A549 (cell line): ENCODE data around the gene THAP7. TPM values are rescaled to one million over a fixed set of nuclear protein-coding genes. Genes with fewer than 3 reads are reported as not detected.

Source experiments
- ATAC-seq, 2 experiments: fragments of 200-7000 bp in 1 of 2; fragments of >200 bp in 1 of 2; cut with Nextera tagmentation in 1 of 2; cut with Tn5 transposase in 1 of 2; 3 replicates each; pipeline versions ENCODE4 v1.8.0 to v1.9.1; 2018 to 2020; ENCODE audit warnings: mild to moderate bottlenecking in 1 of 2, moderate library complexity in 1 of 2
- CTCF ChIA-PET: fragments of 300-600 bp; sonication (Branson Sonifier 250); formaldehyde crosslinking; extraction: SDS; loops from one replicate; lab custom pipeline; 2021; ENCODE audit warnings: antibody characterized with exemption, inconsistent platforms; lab: Yijun Ruan, JAX
- POLR2A ChIA-PET: fragments of 350-600 bp; formaldehyde crosslinking; extraction: SDS; loops from one replicate; lab custom pipeline; 2021; ENCODE audit warnings: antibody characterized with exemption, inconsistent platforms; lab: Yijun Ruan, JAX
- DNase-seq, 2 experiments: peaks; one replicate each; pipeline versions ENCODE4 v3.0.0 to v3.0.0-alpha.2; 2011 to 2016; ENCODE audit warnings: low read depth in 1 of 2, low spot score in 1 of 2
- FAIRE-seq: peaks from 2 replicates; lab custom pipeline; 2011; peaks lifted over from hg19 to GRCh38; lab: Jason Lieb, UNC
- H3K27ac ChIP-seq, 2 experiments: fragments of >200 bp; sonication (Bioruptor Twin); formaldehyde crosslinking; 3 replicates each; pipeline ENCODE4 v1.5.1; 2016 to 2017
- H3K4me1 ChIP-seq: fragments of >200 bp; sonication (Bioruptor Twin); formaldehyde crosslinking; 3 replicates; pipeline ENCODE4 v1.6.1; 2016
- H3K4me2 ChIP-seq: fragments of >200 bp; sonication (Bioruptor Twin); formaldehyde crosslinking; 3 replicates; pipeline ENCODE4 v1.6.1; 2016
- H3K4me3 ChIP-seq: fragments of >200 bp; sonication (Bioruptor Twin); formaldehyde crosslinking; 3 replicates; pipeline ENCODE4 v1.5.1; 2016
- H3K9me3 ChIP-seq: fragments of >200 bp; sonication (Bioruptor Twin); formaldehyde crosslinking; 3 replicates; pipeline ENCODE4 v1.6.1; 2016
- CBX8 ChIP-seq: fragments of 200-600 bp; sonication (generic); IDR thresholded peaks from 2 replicates; pipeline ENCODE4 v1.6.1; 2016
- EHMT2 ChIP-seq: fragments of 200-600 bp; sonication (generic); IDR thresholded peaks from 2 replicates; pipeline ENCODE4 v1.6.1; 2016; ENCODE audit warnings: antibody characterized with exemption, low read depth, mild to moderate bottlenecking, moderate library complexity
- EP300 ChIP-seq, 2 experiments: fragments of >200 bp; sonication (Bioruptor Twin); formaldehyde crosslinking; IDR thresholded peaks; 2 replicates in 1 of 2; 3 replicates in 1 of 2; pipeline ENCODE4 v1.6.1; 2016 to 2017
- FOXS1 ChIP-seq: fragments of 250-450 bp; sonication (Bioruptor Pico); IDR thresholded peaks from 2 replicates; pipeline ENCODE4 v1.5.0; 2020; ENCODE audit warnings: mild to moderate bottlenecking, moderate library complexity
- HES2 ChIP-seq: fragments of >200 bp; sonication (Bioruptor Twin); formaldehyde crosslinking; IDR thresholded peaks from 2 replicates; pipeline ENCODE4 v1.6.1; 2016
- HOXA7 ChIP-seq: fragments of 250-450 bp; sonication (Bioruptor Pico); IDR thresholded peaks from 2 replicates; pipeline ENCODE4 v1.5.0; 2020; ENCODE audit warnings: mild to moderate bottlenecking, moderate library complexity
- HOXB5 ChIP-seq: fragments of 250-450 bp; sonication (Bioruptor Pico); IDR thresholded peaks from 2 replicates; pipeline ENCODE4 v1.5.0; 2020; ENCODE audit warnings: mild to moderate bottlenecking, moderate library complexity
- MAFK ChIP-seq: fragments of 450-650 bp; IDR thresholded peaks from 2 replicates; pipeline ENCODE4 v1.6.1; 2014; ENCODE audit not compliant: partially characterized antibody
- MAX ChIP-seq: IDR thresholded peaks from 2 replicates; pipeline ENCODE4 v1.6.1; 2012
- MYC ChIP-seq: IDR thresholded peaks from 2 replicates; pipeline ENCODE4 v1.6.1; 2012; ENCODE audit warnings: mild to moderate bottlenecking, inconsistent platforms, low read length, improper control_type of control experiment, borderline replicate concordance
- NPAS2 ChIP-seq: fragments of 250-450 bp; sonication (Bioruptor Pico); IDR thresholded peaks from 2 replicates; pipeline ENCODE4 v1.8.0; 2022; ENCODE audit warnings: mild to moderate bottlenecking, moderate library complexity, borderline replicate concordance
- PHF8 ChIP-seq: fragments of 200-600 bp; sonication (generic); IDR thresholded peaks from 2 replicates; pipeline ENCODE4 v1.6.1; 2016; ENCODE audit warnings: low read depth, mild to moderate bottlenecking, antibody characterized with exemption, moderate library complexity, borderline replicate concordance
- POLR2A ChIP-seq: IDR thresholded peaks from 2 replicates; pipeline ENCODE4 v1.6.1; 2012; ENCODE audit warnings: mild to moderate bottlenecking, low read length
- POLR2AphosphoS2 ChIP-seq: conservative IDR thresholded peaks from 2 replicates; pipeline ENCODE4 v1.6.1; 2012; ENCODE audit warnings: low read length, improper control_type of control experiment, inconsistent platforms
- RARB ChIP-seq: fragments of 250-450 bp; sonication (Bioruptor Pico); IDR thresholded peaks from 2 replicates; pipeline ENCODE4 v1.8.0; 2021; ENCODE audit warnings: mild to moderate bottlenecking, moderate library complexity
- RFX5 ChIP-seq: fragments of 450-650 bp; IDR thresholded peaks from 2 replicates; pipeline ENCODE4 v1.7.1; 2014; ENCODE audit warnings: antibody characterized with exemption, mild to moderate bottlenecking, moderate library complexity
- SREBF2 ChIP-seq: fragments of 450-650 bp; IDR thresholded peaks from 2 replicates; pipeline ENCODE4 v1.6.1; 2014; ENCODE audit warnings: mild to moderate bottlenecking, moderate library complexity
- TP53 ChIP-seq: fragments of 250-450 bp; sonication (Bioruptor Pico); IDR thresholded peaks from 2 replicates; pipeline ENCODE4 v1.5.0; 2021; ENCODE audit warnings: mild to moderate bottlenecking, moderate library complexity
- ZC3H11A ChIP-seq: fragments of 450-650 bp; IDR thresholded peaks from 2 replicates; pipeline ENCODE4 v1.6.1; 2014; ENCODE audit warnings: antibody characterized with exemption, mild to moderate bottlenecking
- ZNF302 ChIP-seq: fragments of 250-450 bp; sonication (Bioruptor Pico); IDR thresholded peaks from 2 replicates; pipeline ENCODE4 v1.9.0; 2021; ENCODE audit warnings: inconsistent platforms, mild to moderate bottlenecking, moderate library complexity
- WGBS: methylation state at CpG from one replicate; pipeline ENCODE4 v1.1.6; 2017; ENCODE audit errors: missing lambda C conversion rate; 5-methylcytosine and 5-hydroxymethylcytosine counted together
- polyA plus RNA-seq, 4 experiments: library from polyadenylated mRNA; depleted of rRNA in 3 of 4; stranded (reverse); fragments of >200 nt; fragmentation: RNase III in 1 of 4; extraction: RNeasy Plus Mini Kit Qiagen cat#74134 plus additional on column Dnase treatment in 1 of 4; gene quantifications; 2 replicates in 3 of 4; 3 replicates in 1 of 4; pipeline ENCODE4 v1.2.3, GENCODE V29; 2011 to 2017
- TF ChIP-seq, protein P1 (sequence below): fragments of 150-350 bp; IDR thresholded peaks from 2 replicates; pipeline ENCODE4 v1.6.1; 2014; ENCODE audit warnings: low read depth, mild to moderate bottlenecking, low read length

THAP7 gene
- polyA plus RNA-seq, 2 of the 4 experiments (the other 2 are of a cell fraction): 15.9 to 22.7 TPM

DNA sequence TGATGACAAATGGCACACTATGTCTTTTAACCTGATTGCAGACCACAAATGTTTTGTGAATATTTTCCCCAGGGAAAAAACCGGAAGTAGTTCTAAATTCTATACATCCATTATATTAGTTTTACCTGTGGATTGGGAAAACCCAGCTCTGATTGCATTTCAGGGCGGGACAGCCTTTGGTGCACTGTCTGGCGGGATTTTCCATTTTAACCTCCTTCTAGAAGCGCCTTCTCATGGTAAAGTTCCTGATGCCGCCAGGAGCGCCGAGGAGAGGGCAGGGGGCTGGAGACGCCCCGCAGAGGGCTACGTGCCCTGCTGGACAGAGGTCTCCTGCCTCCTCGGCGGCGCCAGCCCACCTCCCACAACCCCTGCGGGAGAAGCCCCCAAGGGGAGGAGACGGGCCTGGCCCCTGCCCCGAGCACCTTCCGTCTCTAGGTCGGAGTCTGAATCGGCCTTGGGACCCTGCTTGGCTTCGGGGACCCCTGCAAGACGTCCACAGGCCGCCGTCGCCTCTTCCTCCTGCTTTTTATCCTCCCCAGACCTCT lies 11.8 kb upstream of the THAP7 start:
- H3K9me3 ChIP-seq: no peaks in the 10 kb centered on the region
- H3K4me3 ChIP-seq: peak overlapping the region; percentile 44
- WGBS: 63% methylated on average over 16 of the region's 24 CpGs
- H3K4me1 ChIP-seq: peaks cover 18% of the 10 kb centered on the region
- no peak for TF ChIP-seq RFX5
- no peak for TF ChIP-seq HES2
- no peak for TF ChIP-seq CBX8
- no peak for TF ChIP-seq FOXS1 (CRISPR knock-in tag)
- DNase-seq (no peak), FAIRE-seq (no peak), ATAC-seq (peak in 1 of 2 experiments; percentile 11; a peak in 2 of 6 replicates)
- CTCF ChIA-PET: no interaction called here
- POLR2A ChIA-PET: interaction anchor here (2.6 kb wide), 1 partner anchor 12 kb away, joined by 8 read pairs; the partner anchor contains the start of gene THAP7
- peak overlapping the region; percentile 98 for H3K4me2 ChIP-seq
- H3K27ac ChIP-seq: peak overlapping the region; percentile 68 to 80

GRCh38 chr22:21012446-21013407 lies 10.8 kb upstream of the THAP7 start:
- FAIRE-seq (no peak), ATAC-seq (no peak), DNase-seq (no peak)
- POLR2A ChIA-PET: no interaction called here
- CTCF ChIA-PET: interaction anchor here (0.7 to 1.2 kb wide), 2 partner anchors 8 to 40 kb away, joined by 3 to 4 read pairs; no protein-coding TSS in a partner anchor
- no peak overlapping the region for H3K4me3 ChIP-seq
- no peak overlapping the region for H3K27ac ChIP-seq
- H3K9me3 ChIP-seq: no peaks in the 10 kb centered on the region
- no peak overlapping the region for H3K4me2 ChIP-seq
- 93% methylated on average over 6 of the region's 14 CpGs for WGBS
- H3K4me1 ChIP-seq: peaks cover 18% of the 10 kb centered on the region
- TF ChIP-seq CBX8: no peak
- TF ChIP-seq, protein P1, sequence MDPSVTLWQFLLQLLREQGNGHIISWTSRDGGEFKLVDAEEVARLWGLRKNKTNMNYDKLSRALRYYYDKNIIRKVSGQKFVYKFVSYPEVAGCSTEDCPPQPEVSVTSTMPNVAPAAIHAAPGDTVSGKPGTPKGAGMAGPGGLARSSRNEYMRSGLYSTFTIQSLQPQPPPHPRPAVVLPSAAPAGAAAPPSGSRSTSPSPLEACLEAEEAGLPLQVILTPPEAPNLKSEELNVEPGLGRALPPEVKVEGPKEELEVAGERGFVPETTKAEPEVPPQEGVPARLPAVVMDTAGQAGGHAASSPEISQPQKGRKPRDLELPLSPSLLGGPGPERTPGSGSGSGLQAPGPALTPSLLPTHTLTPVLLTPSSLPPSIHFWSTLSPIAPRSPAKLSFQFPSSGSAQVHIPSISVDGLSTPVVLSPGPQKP: no peak
- TF ChIP-seq PHF8: no peak
- no peak for TF ChIP-seq HOXB5 (CRISPR knock-in tag)
- TF ChIP-seq, all 56 proteins: peak for 0

GRCh38 chr22:21010426-21011113 lies 8.7 kb upstream of the THAP7 start:
- DNase-seq (no peak), ATAC-seq (no peak), FAIRE-seq (no peak)
- no peak overlapping the region for H3K27ac ChIP-seq
- no peak overlapping the region for H3K4me2 ChIP-seq
- POLR2A ChIA-PET: no interaction called here
- WGBS: 68% methylated on average over 3 of the region's 3 CpGs
- no peaks in the 10 kb centered on the region for H3K9me3 ChIP-seq
- peaks cover 17% of the 10 kb centered on the region for H3K4me1 ChIP-seq
- TF ChIP-seq HOXA7 (CRISPR knock-in tag) (no peak), MAFK (no peak), NPAS2 (CRISPR knock-in tag) (no peak), RARB (CRISPR knock-in tag) (no peak), EP300 (IDR thresholded peaks at IDR 0.05) (no peak), MYC (no peak), POLR2A (no peak), SREBF2 (no peak), HOXB5 (CRISPR knock-in tag) (no peak), EHMT2 (no peak), FOXS1 (CRISPR knock-in tag) (no peak), ZNF302 (CRISPR knock-in tag) (no peak), ZC3H11A (no peak), TP53 (CRISPR knock-in tag) (no peak), POLR2AphosphoS2 (no peak), MAX (no peak)
- H3K4me3 ChIP-seq: no peak overlapping the region
- CTCF ChIA-PET: interaction anchor here (1.2 kb wide), 1 partner anchor 125 kb away, joined by 4 read pairs; no protein-coding TSS in a partner anchor
